Neural progenitor cell (in vitro differentiated cells): ENCODE measurements around the gene KIF15. TPM values are rescaled to one million over a fixed set of nuclear protein-coding genes. Genes with fewer than 3 reads are reported as not detected.

Experiments used
- DNase-seq: peaks from one replicate; pipeline ENCODE4 v3.0.0-alpha.2; 2016; ENCODE audit warnings: low spot score
- H2AFZ ChIP-seq: fragments of 200-600 bp; sonication (generic); replicated peaks from 2 replicates; pipeline ENCODE4 v1.6.1; 2016; ENCODE audit warnings: antibody characterized with exemption
- H3F3A ChIP-seq: fragments of 200-600 bp; sonication (generic); 2 replicates; pipeline ENCODE4 v1.6.1; 2016; ENCODE audit warnings: antibody characterized with exemption, low read depth
- H3K27ac ChIP-seq: fragments of 200-600 bp; sonication (generic); 2 replicates; pipeline ENCODE4 v1.5.1; 2016; ENCODE audit warnings: mild to moderate bottlenecking
- H3K27me3 ChIP-seq: fragments of 200-600 bp; sonication (generic); 2 replicates; pipeline ENCODE4 v1.6.1; 2016; ENCODE audit warnings: mild to moderate bottlenecking, moderate library complexity
- H3K36me3 ChIP-seq: fragments of 200-600 bp; sonication (generic); 2 replicates; pipeline ENCODE4 v1.5.1; 2016
- H3K4me1 ChIP-seq: fragments of 200-600 bp; sonication (generic); 2 replicates; pipeline ENCODE4 v1.6.1; 2016; ENCODE audit warnings: mixed run types
- H3K4me2 ChIP-seq: fragments of 200-600 bp; sonication (generic); 2 replicates; pipeline ENCODE4 v1.6.1; 2016
- H3K4me3 ChIP-seq: fragments of 200-600 bp; sonication (generic); 2 replicates; pipeline ENCODE4 v1.5.1; 2016
- H3K79me2 ChIP-seq: fragments of 200-600 bp; sonication (generic); 2 replicates; pipeline ENCODE4 v1.6.1; 2016; ENCODE audit warnings: low read depth
- H3K9ac ChIP-seq: fragments of 200-600 bp; sonication (generic); 2 replicates; pipeline ENCODE4 v1.6.1; 2016
- H3K9me3 ChIP-seq: fragments of 200-600 bp; sonication (generic); 2 replicates; pipeline ENCODE4 v1.5.1; 2016; ENCODE audit warnings: low read depth
- H4K20me1 ChIP-seq: fragments of 200-600 bp; sonication (generic); 2 replicates; pipeline ENCODE4 v1.6.1; 2016; ENCODE audit warnings: low read depth
- H3K27ac Mint-ChIP-seq: 3 replicates; pipeline ENCODE4 v1.8.0; 2021; ENCODE audit warnings: mixed read lengths
- H3K27me3 Mint-ChIP-seq: 2 replicates; pipeline ENCODE4 v1.8.0; 2022; ENCODE audit warnings: low read depth, mild to moderate bottlenecking, inconsistent platforms, moderate library complexity, mixed read lengths; ENCODE audit not compliant: insufficient read depth
- H3K36me3 Mint-ChIP-seq: 3 replicates; pipeline ENCODE4 v1.8.0; 2021; ENCODE audit warnings: mixed read lengths
- H3K4me1 Mint-ChIP-seq: 3 replicates; pipeline ENCODE4 v1.8.0; 2021; ENCODE audit warnings: mixed read lengths
- H3K4me3 Mint-ChIP-seq: 3 replicates; pipeline ENCODE4 v1.8.0; 2021; ENCODE audit warnings: mild to moderate bottlenecking, moderate library complexity, mixed read lengths
- H3K9me3 Mint-ChIP-seq: 3 replicates; pipeline ENCODE4 v1.8.0; 2020; ENCODE audit warnings: mixed read lengths
- EZH2 ChIP-seq: fragments of 200-600 bp; sonication (generic); IDR thresholded peaks from 2 replicates; pipeline ENCODE4 v1.6.1; 2017; ENCODE audit warnings: antibody characterized with exemption, mild to moderate bottlenecking, moderate library complexity
- EZH2phosphoT487 ChIP-seq: fragments of 200-600 bp; sonication (generic); IDR thresholded peaks from 2 replicates; pipeline ENCODE4 v1.6.1; 2017; ENCODE audit warnings: antibody characterized with exemption
- total RNA-seq: library from RNA; depleted of rRNA; stranded (reverse); fragments of >200 nt; gene quantifications from 2 replicates; pipeline ENCODE4 v1.2.3, GENCODE V29; 2015; ENCODE audit warnings: low replicate concordance
- TF ChIP-seq, protein P1 (sequence below): fragments of 200-600 bp; sonication (generic); IDR thresholded peaks from 2 replicates; pipeline ENCODE4 v1.5.1; 2017; ENCODE audit warnings: antibody characterized with exemption, mild to moderate bottlenecking

KIF15 gene, protein sequence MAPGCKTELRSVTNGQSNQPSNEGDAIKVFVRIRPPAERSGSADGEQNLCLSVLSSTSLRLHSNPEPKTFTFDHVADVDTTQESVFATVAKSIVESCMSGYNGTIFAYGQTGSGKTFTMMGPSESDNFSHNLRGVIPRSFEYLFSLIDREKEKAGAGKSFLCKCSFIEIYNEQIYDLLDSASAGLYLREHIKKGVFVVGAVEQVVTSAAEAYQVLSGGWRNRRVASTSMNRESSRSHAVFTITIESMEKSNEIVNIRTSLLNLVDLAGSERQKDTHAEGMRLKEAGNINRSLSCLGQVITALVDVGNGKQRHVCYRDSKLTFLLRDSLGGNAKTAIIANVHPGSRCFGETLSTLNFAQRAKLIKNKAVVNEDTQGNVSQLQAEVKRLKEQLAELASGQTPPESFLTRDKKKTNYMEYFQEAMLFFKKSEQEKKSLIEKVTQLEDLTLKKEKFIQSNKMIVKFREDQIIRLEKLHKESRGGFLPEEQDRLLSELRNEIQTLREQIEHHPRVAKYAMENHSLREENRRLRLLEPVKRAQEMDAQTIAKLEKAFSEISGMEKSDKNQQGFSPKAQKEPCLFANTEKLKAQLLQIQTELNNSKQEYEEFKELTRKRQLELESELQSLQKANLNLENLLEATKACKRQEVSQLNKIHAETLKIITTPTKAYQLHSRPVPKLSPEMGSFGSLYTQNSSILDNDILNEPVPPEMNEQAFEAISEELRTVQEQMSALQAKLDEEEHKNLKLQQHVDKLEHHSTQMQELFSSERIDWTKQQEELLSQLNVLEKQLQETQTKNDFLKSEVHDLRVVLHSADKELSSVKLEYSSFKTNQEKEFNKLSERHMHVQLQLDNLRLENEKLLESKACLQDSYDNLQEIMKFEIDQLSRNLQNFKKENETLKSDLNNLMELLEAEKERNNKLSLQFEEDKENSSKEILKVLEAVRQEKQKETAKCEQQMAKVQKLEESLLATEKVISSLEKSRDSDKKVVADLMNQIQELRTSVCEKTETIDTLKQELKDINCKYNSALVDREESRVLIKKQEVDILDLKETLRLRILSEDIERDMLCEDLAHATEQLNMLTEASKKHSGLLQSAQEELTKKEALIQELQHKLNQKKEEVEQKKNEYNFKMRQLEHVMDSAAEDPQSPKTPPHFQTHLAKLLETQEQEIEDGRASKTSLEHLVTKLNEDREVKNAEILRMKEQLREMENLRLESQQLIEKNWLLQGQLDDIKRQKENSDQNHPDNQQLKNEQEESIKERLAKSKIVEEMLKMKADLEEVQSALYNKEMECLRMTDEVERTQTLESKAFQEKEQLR (N-terminal part only)
- 46.2 and 83.4 TPM in 2 replicates for total RNA-seq

DNA sequence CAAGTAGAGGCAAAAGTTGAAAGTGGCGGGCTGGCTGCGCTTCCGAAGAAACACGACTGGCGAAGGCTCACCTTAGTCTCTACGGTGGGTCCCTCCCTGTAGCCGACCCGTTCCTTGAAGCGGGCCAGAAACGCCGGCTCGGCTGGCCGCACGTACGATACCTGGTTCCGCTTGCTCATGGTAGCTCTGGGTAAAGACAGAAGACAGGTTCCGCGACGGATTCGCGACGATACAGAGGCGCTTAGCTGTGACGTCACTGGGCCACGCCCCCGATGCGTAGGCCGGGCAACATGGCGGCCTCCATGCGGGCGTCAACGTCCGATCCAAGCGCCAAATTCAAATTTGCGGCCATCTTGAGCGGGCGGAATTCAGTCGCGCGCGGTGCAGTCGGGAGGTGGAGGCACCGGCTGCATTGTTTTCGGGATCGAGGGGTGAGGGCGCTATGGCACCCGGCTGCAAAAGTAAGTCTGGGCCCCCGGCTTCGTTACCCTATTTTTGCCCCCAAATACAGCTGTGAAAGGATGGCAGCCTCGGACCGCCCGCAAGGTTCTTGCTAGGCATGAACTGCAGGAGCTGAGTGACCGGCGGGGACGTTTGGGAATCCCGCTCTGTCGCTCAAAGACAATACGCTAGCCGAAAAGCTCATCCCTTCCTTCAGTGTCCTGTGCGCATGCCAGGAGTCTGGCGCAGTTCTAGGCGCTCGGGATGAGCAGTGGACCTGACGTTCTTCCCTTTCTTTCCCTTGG lies at the start of gene KIF15, which contains the start of gene KIAA1143:
TSS of gene KIF15 (plus strand) at position 371 of the 746 bp plus-strand sequence. CDS start at position 443, 72 bp downstream.
TSS of gene KIAA1143 (minus strand) at position 196 of the 746 bp plus-strand sequence. CDS start at position 179, 17 bp downstream.
- H4K20me1 ChIP-seq = no peaks in the 10 kb centered on the region
- peak within 1 kb of the TSS; percentile 94 for H3K4me2 ChIP-seq
- peak within 1 kb of the TSS; percentile 94 for H3K27ac ChIP-seq
- H3K79me2 ChIP-seq = peaks cover 95% of the 10 kb centered on the region
- peaks cover 7% of the 10 kb centered on the region for H3K9me3 ChIP-seq
- Mint-ChIP-seq H3K27me3 (peaks cover 12% of the 10 kb centered on the region), H3K36me3 (peaks cover 64% of the 10 kb centered on the region), H3K9me3 (peaks cover 57% of the 10 kb centered on the region), H3K4me3 (peak within 1 kb of the TSS; percentile 93), H3K4me1 (peaks cover 8% of the 10 kb centered on the region), H3K27ac (peak within 1 kb of the TSS; percentile 74)
- H3K4me1 ChIP-seq = no peaks in the 10 kb centered on the region
- H3K4me3 ChIP-seq = peak within 1 kb of the TSS; percentile 95
- H3F3A ChIP-seq = peaks cover 10% of the 10 kb centered on the region
- peak within 1 kb of the TSS; percentile 87 for H2AFZ ChIP-seq
- peak; percentile 99 for DNase-seq
- peaks cover 30% of the 10 kb centered on the region for H3K36me3 ChIP-seq
- H3K9ac ChIP-seq = peak within 1 kb of the TSS; percentile 82
- TF ChIP-seq, protein P1, sequence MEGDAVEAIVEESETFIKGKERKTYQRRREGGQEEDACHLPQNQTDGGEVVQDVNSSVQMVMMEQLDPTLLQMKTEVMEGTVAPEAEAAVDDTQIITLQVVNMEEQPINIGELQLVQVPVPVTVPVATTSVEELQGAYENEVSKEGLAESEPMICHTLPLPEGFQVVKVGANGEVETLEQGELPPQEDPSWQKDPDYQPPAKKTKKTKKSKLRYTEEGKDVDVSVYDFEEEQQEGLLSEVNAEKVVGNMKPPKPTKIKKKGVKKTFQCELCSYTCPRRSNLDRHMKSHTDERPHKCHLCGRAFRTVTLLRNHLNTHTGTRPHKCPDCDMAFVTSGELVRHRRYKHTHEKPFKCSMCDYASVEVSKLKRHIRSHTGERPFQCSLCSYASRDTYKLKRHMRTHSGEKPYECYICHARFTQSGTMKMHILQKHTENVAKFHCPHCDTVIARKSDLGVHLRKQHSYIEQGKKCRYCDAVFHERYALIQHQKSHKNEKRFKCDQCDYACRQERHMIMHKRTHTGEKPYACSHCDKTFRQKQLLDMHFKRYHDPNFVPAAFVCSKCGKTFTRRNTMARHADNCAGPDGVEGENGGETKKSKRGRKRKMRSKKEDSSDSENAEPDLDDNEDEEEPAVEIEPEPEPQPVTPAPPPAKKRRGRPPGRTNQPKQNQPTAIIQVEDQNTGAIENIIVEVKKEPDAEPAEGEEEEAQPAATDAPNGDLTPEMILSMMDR = peak; percentile 25
- TF ChIP-seq EZH2phosphoT487 (no peak), EZH2 (no peak)
- H3K27me3 ChIP-seq = no peaks in the 10 kb centered on the region

DNA sequence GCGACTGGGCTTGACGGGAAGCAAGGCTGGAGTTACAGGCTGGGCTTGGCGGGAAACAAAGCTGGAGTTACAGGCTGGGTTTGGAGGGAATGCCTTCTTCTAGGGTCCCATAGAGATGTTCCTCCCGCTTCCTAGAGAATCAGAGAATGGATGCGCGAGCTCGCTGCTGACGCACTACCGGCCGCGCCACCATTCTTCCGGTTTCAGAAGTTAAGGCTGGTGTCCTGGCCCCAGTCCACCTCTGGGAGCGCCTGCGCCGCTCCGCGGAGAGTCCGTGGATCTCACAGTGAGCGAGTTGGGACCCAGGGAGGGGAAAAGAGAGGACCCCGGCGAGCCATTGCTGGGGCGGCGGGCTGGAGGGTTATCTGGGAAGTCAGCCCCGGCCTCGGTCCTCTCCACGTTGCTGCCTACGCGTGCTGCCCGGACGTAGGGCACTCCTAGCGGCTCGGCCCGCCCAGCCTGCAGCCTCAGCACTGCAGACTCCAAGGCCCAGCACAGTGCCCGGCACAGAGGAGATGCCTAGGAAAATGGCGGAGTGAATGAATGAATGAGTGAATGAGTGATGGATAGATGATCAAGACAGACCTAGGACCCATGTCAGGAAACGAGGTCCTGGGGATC lies 49.0 kb upstream of the KIF15 start, which contains the start of gene ZNF502:
TSS of gene ZNF502 (plus strand) at position 206 of the 621 bp plus-strand sequence. CDS start 7,602 bp downstream, outside the sequence.
- peaks cover 6% of the 10 kb centered on the region for H3K27me3 Mint-ChIP-seq
- H3K27me3 ChIP-seq = no peaks in the 10 kb centered on the region
- peaks cover 30% of the 10 kb centered on the region for H3K9me3 Mint-ChIP-seq
- peak within 1 kb of the TSS; percentile 75 for H3K4me3 ChIP-seq
- no peaks in the 10 kb centered on the region for H3K36me3 Mint-ChIP-seq
- peaks cover 14% of the 10 kb centered on the region for H3K9me3 ChIP-seq
- peak within 1 kb of the TSS; percentile 98 for H2AFZ ChIP-seq
- no peak within 1 kb of the TSS for H3K27ac Mint-ChIP-seq
- no peaks in the 10 kb centered on the region for H3K4me1 Mint-ChIP-seq
- no peak within 1 kb of the TSS for H3K9ac ChIP-seq
- no peaks in the 10 kb centered on the region for H3K79me2 ChIP-seq
- no peaks in the 10 kb centered on the region for H3K36me3 ChIP-seq
- peak within 1 kb of the TSS; percentile 82 for H3K4me3 Mint-ChIP-seq
- DNase-seq = peak; percentile 82
- no peaks in the 10 kb centered on the region for H4K20me1 ChIP-seq
- no peak within 1 kb of the TSS for H3K27ac ChIP-seq
- H3K4me1 ChIP-seq = no peaks in the 10 kb centered on the region
- TF ChIP-seq EZH2 (no peak), EZH2phosphoT487 (no peak)
- TF ChIP-seq, protein P1 = peak; percentile 34
- no peaks in the 10 kb centered on the region for H3F3A ChIP-seq
- H3K4me2 ChIP-seq = peak within 1 kb of the TSS; percentile 69
